Left lung (tissue), 10 donors: ENCODE measurements around the gene TNS2. TPM values are rescaled to one million over a fixed set of nuclear protein-coding genes. Genes with fewer than 3 reads are reported as not detected.

ENCODE experiments used
- ATAC-seq: fragments of 200-7000 bp; cut with Tn5 transposase; one replicate; pipeline ENCODE4 v1.9.1; 2020; ENCODE audit warnings: moderate library complexity
- DNase-seq, 4 donors: peaks; one replicate each; pipeline ENCODE4 v3.0.0-alpha.2; 2013 to 2020
- H3K27ac ChIP-seq, 2 donors: fragments of 200-600 bp; sonication (generic) in 1 of 2; one replicate each; pipeline versions ENCODE4 v1.5.0 to v1.8.0; 2020 to 2021
- H3K27me3 ChIP-seq, 2 donors: fragments of 200-600 bp; sonication (generic) in 1 of 2; one replicate each; pipeline versions ENCODE4 v1.5.0 to v1.8.0; 2020 to 2021
- H3K36me3 ChIP-seq, 2 donors: fragments of 200-600 bp; sonication (generic) in 1 of 2; one replicate each; pipeline versions ENCODE4 v1.5.0 to v1.8.0; 2020 to 2021
- H3K4me1 ChIP-seq, 2 donors: fragments of 200-600 bp; one replicate each; pipeline ENCODE4 v1.8.0; 2021
- H3K4me3 ChIP-seq, 2 donors: fragments of 200-600 bp; sonication (generic) in 1 of 2; one replicate each; pipeline versions ENCODE4 v1.5.0 to v1.8.0; 2020 to 2021; ENCODE audit warnings: mild to moderate bottlenecking in 1 of 2
- H3K9me3 ChIP-seq, 2 donors: fragments of 200-600 bp; sonication (generic) in 1 of 2; one replicate each; pipeline versions ENCODE4 v1.5.0 to v1.8.0; 2020 to 2021
- intact Hi-C, 2 donors: fragments of 100-400 bp; cut with DNase I; formaldehyde crosslinking; loops; one replicate each; pipeline versions ENCODE4 v1.11.2 to v1.14.2; 2022
- polyA plus RNA-seq, 6 donors: library from polyadenylated mRNA; unstranded; fragments of 120-200 nt; gene quantifications; one replicate each; pipeline ENCODE4 v1.2.1, GENCODE V29; 2013; ENCODE audit not compliant: insufficient read length in 6 of 6
- total RNA-seq, 2 donors: library from RNA; stranded (reverse); fragmentation: NEBNext Ultra II Directional; extraction: Animal tissue kit (Norgen Biotek cat#: 25700); gene quantifications; one replicate each; pipeline ENCODE4 v1.2.1, GENCODE V29; 2021
- TF ChIP-seq, protein P1 (sequence below), 2 donors: fragments of 200-600 bp; sonication (generic) in 1 of 2; IDR thresholded peaks; one replicate each; pipeline versions ENCODE4 v1.5.0 to v1.8.0; 2021; ENCODE audit warnings: antibody characterized with exemption in 2 of 2
- donor health status: DM: no; HTN: yes; CAD: no.
- donor health status: DM: no; HTN: no; CAD: no.

Gene TNS2
- total and polyA plus RNA-seq, 8 donors, result 101 to 164 (median 117) TPM

DNA sequence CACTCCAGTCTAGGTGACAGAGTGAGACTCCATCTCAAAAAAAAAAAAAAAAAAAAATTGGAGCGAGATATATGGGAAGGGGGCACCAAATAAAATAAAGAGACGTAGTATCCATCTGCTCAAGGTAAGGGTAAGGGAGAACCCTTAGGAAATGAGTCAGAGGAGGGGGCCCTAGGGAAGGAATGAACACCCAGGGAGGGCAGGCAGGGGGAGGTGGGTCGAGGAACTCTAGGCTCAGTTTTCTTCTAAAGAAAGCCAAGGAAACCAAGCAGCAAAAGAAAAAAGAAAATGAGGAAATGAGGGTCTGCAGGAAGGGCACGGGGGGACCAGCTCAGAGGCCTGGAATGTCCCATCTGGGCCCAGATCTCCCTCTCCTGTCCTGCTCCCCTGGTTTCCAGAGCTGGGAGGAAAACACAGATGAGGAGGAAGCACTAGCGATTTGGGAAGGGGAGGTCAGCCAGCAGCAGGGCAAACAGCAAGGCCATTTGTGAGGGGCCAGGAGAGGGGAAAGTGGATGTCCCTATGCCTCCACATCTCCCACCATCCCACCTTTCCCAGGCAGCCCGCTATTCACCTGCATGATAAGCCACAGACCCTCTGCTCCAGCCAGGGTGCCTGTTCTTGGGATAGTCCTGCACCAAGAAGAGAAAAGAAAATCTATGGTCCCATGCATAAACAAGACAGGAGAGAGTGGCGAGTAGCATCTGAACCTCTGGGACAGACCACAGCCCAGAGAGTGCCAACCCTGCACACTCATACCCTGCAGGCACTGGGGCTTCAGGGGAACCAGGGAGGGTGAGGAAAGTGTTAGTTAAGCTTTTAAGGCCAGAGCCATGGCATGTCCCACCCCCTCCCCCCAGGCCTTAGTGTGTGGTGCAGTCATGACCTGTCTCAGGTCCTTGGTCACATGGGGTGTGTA is 17.5 kb downstream of the TNS2 start:
- H3K27ac ChIP-seq, result no peak overlapping the region

DNA sequence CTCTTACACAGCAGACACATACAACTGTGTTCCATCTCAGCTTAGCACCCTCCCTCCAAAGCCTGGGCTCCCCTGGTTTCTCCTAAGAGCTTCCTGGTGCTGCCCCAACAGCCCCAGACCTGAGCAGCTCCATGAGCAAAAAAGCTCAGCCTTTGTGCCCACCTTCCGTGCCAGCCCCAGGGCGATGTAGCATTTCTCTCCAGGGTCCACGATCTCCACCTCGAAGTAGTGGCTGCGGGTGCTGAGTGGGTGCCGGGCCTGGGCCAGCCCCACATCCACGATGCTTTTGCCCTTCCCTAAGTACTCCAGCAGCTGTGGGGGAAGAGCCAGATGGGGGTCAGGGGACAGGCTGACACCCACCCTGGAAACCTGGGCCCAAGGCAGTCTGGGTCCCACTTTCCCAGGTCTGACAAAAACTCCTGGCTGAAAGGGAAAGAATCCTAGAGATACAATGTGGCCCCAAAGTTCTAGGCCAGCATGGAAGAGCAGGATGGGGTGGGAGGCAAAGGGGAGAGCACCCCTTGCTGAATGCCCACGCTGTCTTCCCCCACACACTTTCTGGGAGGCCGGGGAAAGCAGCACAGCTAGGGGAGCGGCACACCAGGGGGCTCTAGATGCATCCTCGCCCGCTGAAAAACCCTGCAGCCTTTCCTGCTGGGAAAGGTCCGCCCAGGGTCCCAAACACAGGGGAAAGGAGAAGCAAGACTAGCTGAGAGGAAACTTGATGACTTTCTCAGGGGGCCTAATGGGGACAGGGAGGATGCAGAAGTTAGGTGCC is 18.3 kb downstream of the TNS2 start:
- no peaks in the 10 kb centered on the region for H3K9me3 ChIP-seq
- H3K27ac ChIP-seq, result no peak overlapping the region
- intact Hi-C loops, result no loop called here
- DNase-seq (peak in 1 of 4 donors; percentile 46), ATAC-seq (no peak)
- no peaks in the 10 kb centered on the region for H3K27me3 ChIP-seq
- TF ChIP-seq, protein P1, sequence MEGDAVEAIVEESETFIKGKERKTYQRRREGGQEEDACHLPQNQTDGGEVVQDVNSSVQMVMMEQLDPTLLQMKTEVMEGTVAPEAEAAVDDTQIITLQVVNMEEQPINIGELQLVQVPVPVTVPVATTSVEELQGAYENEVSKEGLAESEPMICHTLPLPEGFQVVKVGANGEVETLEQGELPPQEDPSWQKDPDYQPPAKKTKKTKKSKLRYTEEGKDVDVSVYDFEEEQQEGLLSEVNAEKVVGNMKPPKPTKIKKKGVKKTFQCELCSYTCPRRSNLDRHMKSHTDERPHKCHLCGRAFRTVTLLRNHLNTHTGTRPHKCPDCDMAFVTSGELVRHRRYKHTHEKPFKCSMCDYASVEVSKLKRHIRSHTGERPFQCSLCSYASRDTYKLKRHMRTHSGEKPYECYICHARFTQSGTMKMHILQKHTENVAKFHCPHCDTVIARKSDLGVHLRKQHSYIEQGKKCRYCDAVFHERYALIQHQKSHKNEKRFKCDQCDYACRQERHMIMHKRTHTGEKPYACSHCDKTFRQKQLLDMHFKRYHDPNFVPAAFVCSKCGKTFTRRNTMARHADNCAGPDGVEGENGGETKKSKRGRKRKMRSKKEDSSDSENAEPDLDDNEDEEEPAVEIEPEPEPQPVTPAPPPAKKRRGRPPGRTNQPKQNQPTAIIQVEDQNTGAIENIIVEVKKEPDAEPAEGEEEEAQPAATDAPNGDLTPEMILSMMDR (IDR thresholded peaks at IDR 0.05), result no peak
- H3K4me3 ChIP-seq, result no peak overlapping the region
- H3K36me3 ChIP-seq, result peaks cover 0 to 86% of the 10 kb centered on the region in 2 donors
- H3K4me1 ChIP-seq, result peaks cover 22 to 51% of the 10 kb centered on the region in 2 donors

More for the DNA sequence above, 17.5 kb downstream of the TNS2 start:
- DNase-seq, result no peak
- intact Hi-C loops, result no loop called here
- no peak for ATAC-seq
- H3K27me3 ChIP-seq, result no peaks in the 10 kb centered on the region
- H3K4me1 ChIP-seq, result peaks cover 16 to 49% of the 10 kb centered on the region in 2 donors
- TF ChIP-seq, protein P1 (IDR thresholded peaks at IDR 0.05), result no peak
- peaks cover under 1 to 94% of the 10 kb centered on the region in 2 donors for H3K36me3 ChIP-seq
- no peak overlapping the region for H3K4me3 ChIP-seq
- no peaks in the 10 kb centered on the region for H3K9me3 ChIP-seq

DNA sequence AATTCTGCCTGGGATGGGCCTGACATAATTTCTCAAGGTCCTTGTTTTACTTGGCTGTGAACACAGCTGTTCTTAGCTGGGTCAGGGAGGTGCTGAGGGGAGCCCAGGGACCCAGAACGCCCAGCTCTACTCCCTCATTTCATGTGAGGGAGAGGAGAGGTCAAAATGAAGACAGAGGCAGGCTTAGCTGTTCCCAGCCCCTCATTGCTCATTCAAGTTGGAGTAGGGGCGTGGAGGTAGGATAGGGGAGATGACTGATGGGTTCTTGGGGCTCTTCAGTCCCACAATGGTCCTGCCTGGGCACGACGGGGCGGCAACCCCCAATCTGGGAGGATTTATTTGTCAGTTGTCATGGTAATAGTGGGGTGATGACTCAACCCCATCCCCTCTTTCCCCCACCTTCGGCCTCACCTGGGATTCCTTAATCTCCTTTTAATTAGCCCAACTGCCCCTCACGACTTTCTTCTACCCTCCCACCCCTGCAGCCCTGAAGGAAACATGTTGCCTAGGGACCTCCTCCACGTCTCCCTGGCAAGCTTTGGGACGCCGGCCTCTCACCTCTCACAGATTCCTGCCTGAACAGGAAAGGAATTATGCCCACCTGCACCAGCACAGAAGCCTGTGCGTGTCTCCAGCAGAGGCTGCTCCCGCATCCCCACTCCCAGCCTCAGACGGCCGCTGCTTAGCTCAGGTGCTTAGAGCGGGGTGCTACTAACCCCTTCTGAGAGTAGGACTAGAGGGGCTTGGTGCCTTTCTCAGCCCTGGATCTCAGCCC is 19.1 kb downstream of the TNS2 start:
- TF ChIP-seq, protein P1 (IDR thresholded peaks at IDR 0.05), result no peak
- Histone ChIP-seq H3K27ac (no peak overlapping the region), H3K4me1 (peaks cover 26 to 59% of the 10 kb centered on the region in 2 donors), H3K9me3 (no peaks in the 10 kb centered on the region), H3K27me3 (no peaks in the 10 kb centered on the region), H3K36me3 (peaks cover 0 to 80% of the 10 kb centered on the region in 2 donors), H3K4me3 (no peak overlapping the region)
- ATAC-seq, result no peak
- intact Hi-C loops, result no loop called here
- DNase-seq, result no peak

DNA sequence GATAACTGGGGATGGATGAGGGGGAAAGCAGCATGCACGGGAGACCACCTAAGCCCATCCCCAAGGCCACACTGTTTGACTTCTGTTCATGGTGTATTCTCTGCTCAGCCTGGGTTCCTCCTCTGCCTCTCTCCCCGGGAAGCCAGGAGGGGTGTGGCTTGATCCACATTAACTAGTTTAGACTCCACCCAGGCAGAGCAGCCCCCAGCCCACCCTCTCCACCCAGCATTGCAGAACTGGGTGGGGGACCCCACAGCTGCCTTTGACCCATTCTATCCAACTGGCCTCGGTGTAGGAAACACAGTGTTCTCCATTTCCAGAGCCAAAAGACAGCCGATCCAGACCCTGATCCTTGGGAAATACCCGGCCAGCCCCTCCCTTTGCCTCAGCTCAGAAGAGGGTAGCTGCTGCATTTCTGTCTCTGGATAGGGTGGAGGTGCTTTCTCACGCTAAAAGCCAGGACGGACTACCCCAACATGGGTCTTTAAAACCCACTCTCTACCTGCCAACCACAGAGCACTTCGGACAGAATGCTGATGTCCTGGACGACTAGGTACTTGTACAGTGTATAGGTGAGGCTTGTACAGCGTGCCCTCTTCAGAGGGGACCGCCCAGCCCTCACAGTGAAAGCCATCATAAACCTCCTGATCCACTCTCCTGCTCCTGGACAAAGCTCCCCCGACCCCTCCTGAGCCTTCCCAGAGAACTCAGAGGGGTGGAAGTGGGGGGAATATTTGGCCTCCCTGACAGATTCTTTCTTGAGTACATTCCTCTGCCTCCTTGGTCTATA is 20.0 kb downstream of the TNS2 start:
- peaks cover 27 to 66% of the 10 kb centered on the region in 2 donors for H3K4me1 ChIP-seq
- no peak for ATAC-seq

More for the DNA sequence above, 20.0 kb downstream of the TNS2 start:
- Histone ChIP-seq H3K4me3 (no peak overlapping the region), H3K27me3 (no peaks in the 10 kb centered on the region), H3K27ac (no peak overlapping the region), H3K9me3 (no peaks in the 10 kb centered on the region), H3K36me3 (peaks cover 0 to 80% of the 10 kb centered on the region in 2 donors)
- intact Hi-C loops, result no loop called here
- TF ChIP-seq, protein P1 (IDR thresholded peaks at IDR 0.05), result no peak
- peak in 1 of 4 donors; percentile 23 for DNase-seq
